ENCODE measurements around the gene ATG13. TPM values are rescaled to one million over a fixed set of nuclear protein-coding genes. Genes with fewer than 3 reads are reported as not detected.
"Not testable (repeated sequence)": the region's sequence is repeated elsewhere in the genome, so short reads cannot be mapped to it uniquely, and the experiment has no call there.

Gene ATG13
- total RNA-seq, 2 experiments from 2014 or later: 95.7 to 102 TPM

DNA sequence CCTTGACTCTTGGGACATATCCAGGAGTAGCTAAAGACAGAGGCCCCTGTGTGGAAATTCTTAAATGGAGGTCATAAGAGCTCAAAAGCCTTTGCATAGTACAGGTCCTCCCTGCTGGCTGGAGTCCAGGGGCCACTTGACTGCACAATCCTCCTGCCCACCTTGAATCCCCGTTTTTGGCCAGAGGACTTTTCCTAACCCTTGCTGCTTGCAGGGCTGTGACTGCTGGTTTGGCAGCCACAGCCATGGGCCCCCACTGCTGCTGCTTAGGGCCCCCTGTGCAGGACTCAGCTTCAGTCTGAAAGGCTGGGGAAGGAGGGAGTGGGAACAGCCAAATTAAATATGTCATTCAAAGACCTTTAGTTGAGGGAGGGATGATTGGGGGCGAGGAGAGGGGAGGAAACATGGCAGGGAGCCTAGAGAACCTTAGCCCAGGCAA is 49.7 kb downstream of the ATG13 start:
- TF ChIP-seq, protein P1, sequence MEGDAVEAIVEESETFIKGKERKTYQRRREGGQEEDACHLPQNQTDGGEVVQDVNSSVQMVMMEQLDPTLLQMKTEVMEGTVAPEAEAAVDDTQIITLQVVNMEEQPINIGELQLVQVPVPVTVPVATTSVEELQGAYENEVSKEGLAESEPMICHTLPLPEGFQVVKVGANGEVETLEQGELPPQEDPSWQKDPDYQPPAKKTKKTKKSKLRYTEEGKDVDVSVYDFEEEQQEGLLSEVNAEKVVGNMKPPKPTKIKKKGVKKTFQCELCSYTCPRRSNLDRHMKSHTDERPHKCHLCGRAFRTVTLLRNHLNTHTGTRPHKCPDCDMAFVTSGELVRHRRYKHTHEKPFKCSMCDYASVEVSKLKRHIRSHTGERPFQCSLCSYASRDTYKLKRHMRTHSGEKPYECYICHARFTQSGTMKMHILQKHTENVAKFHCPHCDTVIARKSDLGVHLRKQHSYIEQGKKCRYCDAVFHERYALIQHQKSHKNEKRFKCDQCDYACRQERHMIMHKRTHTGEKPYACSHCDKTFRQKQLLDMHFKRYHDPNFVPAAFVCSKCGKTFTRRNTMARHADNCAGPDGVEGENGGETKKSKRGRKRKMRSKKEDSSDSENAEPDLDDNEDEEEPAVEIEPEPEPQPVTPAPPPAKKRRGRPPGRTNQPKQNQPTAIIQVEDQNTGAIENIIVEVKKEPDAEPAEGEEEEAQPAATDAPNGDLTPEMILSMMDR (IDR thresholded peaks at IDR 0.05): no peak
- ChIA-PET POLR2A (no interaction called here), CTCF (no interaction called here)
- H3K27ac ChIP-seq (ENCODE audit: low read depth in 1 of 2, low read length in 2 of 2): no peak overlapping the region
- peak overlapping the region; percentile 18 for H3K27ac Mint-ChIP-seq
- ATAC-seq (ENCODE audit: poor library complexity) (no peak), DNase-seq (no peak)
- peaks cover 77% of the 10 kb centered on the region for H3K36me3 ChIP-seq (ENCODE audit: insufficient read depth, low read length)
- H3K27me3 ChIP-seq (ENCODE audit: control insufficient read depth in 1 of 2, insufficient read depth in 2 of 2, low read length in 2 of 2): no peaks in the 10 kb centered on the region
- intact Hi-C loops (cut with DNase I, micrococcal nuclease): no loop called here
- peaks cover 34% of the 10 kb centered on the region for H3K4me1 Mint-ChIP-seq (ENCODE audit: low read depth)
- no peaks in the 10 kb centered on the region for H3K9me3 Mint-ChIP-seq
- no peak overlapping the region for H3K4me3 ChIP-seq (ENCODE audit: low read length)
- no peaks in the 10 kb centered on the region for H3K9me3 ChIP-seq (ENCODE audit: control insufficient read depth in 1 of 2, insufficient read depth in 1 of 2, low read length in 2 of 2)
- H3K4me3 Mint-ChIP-seq: no peak overlapping the region
- H3K27me3 Mint-ChIP-seq: no peaks in the 10 kb centered on the region
- H3K36me3 Mint-ChIP-seq (ENCODE audit: low read depth): peaks cover 86% of the 10 kb centered on the region
- peaks cover 32% of the 10 kb centered on the region for H3K4me1 ChIP-seq (ENCODE audit: insufficient read depth, low read length)

DNA sequence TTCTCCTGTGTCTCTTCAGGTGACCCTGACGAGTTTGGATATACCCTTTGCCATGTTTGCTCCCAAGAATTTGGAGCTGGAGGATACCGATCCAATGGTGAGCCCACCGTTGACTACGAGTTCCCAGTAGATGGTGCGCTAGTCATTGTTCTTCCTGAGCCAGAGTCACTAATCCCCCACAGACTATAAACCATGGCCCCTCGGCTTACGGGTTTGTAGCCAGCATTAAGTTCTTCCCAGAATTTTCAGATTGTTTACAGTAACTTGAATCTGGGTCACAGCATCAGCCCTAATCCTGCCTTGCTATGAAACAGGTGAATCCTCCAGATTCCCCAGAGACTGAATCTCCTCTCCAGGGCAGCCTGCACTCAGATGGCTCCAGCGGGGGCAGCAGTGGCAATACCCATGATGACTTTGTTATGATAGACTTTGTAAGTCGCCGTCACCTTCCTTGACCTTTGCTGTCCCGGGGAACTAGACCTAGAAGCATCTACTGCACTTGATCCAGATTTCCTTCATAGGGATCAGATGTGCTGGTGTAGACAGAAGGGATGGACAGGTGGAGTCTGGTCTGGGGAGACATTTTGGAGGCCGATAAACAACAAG is 51.2 kb downstream of the ATG13 start:
- intact Hi-C loops (cut with DNase I, micrococcal nuclease): no loop called here
- POLR2A ChIA-PET: interaction anchor here (3.2 kb wide), 1 partner anchor 51 kb away, joined by 24 read pairs; the partner anchor contains the start of genes ATG13 and HARBI1
- no peaks in the 10 kb centered on the region for H3K9me3 ChIP-seq (ENCODE audit: control insufficient read depth in 1 of 2, insufficient read depth in 1 of 2, low read length in 2 of 2)
- H3K27me3 Mint-ChIP-seq: no peaks in the 10 kb centered on the region
- peaks cover 48% of the 10 kb centered on the region for H3K4me1 Mint-ChIP-seq (ENCODE audit: low read depth)
- peaks cover 47% of the 10 kb centered on the region for H3K4me1 ChIP-seq (ENCODE audit: insufficient read depth, low read length)
- peaks cover 84% of the 10 kb centered on the region for H3K36me3 Mint-ChIP-seq (ENCODE audit: low read depth)
- no peak overlapping the region for H3K4me3 Mint-ChIP-seq
- ATAC-seq (ENCODE audit: poor library complexity) (no peak), DNase-seq (no peak)
- no peaks in the 10 kb centered on the region for H3K27me3 ChIP-seq (ENCODE audit: control insufficient read depth in 1 of 2, insufficient read depth in 2 of 2, low read length in 2 of 2)
- TF ChIP-seq, protein P1 (IDR thresholded peaks at IDR 0.05): no peak
- no peak overlapping the region for H3K4me3 ChIP-seq (ENCODE audit: low read length)
- peak overlapping the region; percentile 80 for H3K27ac Mint-ChIP-seq
- CTCF ChIA-PET: interaction anchor here (0.7 kb wide), 1 partner anchor 52 kb away, joined by 3 read pairs; the partner anchor contains the start of genes ATG13 and HARBI1
- H3K27ac ChIP-seq (ENCODE audit: low read depth in 1 of 2, low read length in 2 of 2): no peak overlapping the region
- no peaks in the 10 kb centered on the region for H3K9me3 Mint-ChIP-seq
- peaks cover 80% of the 10 kb centered on the region for H3K36me3 ChIP-seq (ENCODE audit: insufficient read depth, low read length)

DNA sequence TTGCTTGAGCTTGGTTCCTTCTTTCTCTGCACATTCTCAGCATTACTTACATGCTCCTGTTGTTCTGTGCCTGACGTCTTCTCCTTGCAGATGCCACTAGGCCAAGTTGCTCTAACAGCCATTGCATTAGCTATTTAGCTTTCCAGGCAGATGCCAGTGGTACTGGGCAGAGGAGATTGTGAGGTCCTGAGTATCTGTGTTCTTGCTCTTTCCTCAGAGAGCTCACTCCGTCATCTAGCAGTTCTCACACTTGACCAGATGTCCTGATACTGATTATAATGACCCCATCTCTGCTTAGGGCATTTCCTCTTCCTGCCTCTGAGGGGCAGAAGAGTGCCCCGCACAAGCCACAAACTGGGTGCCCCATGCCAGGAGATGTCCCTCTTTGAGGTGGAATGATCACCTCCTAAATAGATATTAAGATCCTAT is 52.4 kb downstream of the ATG13 start:
- Histone ChIP-seq H3K4me3 (ENCODE audit: low read length) (no peak overlapping the region), H3K27me3 (ENCODE audit: control insufficient read depth in 1 of 2, insufficient read depth in 2 of 2, low read length in 2 of 2) (no peaks in the 10 kb centered on the region), H3K4me1 (ENCODE audit: insufficient read depth, low read length) (peaks cover 59% of the 10 kb centered on the region), H3K36me3 (ENCODE audit: insufficient read depth, low read length) (peaks cover 76% of the 10 kb centered on the region), H3K9me3 (ENCODE audit: control insufficient read depth in 1 of 2, insufficient read depth in 1 of 2, low read length in 2 of 2) (no peaks in the 10 kb centered on the region), H3K27ac (ENCODE audit: low read depth in 1 of 2, low read length in 2 of 2) (peak overlapping the region in 1 of 2 donors; percentile 55)
- CTCF ChIA-PET: no interaction called here
- intact Hi-C loops (cut with DNase I, micrococcal nuclease): no loop called here
- TF ChIP-seq, protein P1 (IDR thresholded peaks at IDR 0.05): no peak
- Mint-ChIP-seq H3K4me3 (peak overlapping the region; percentile 60), H3K36me3 (ENCODE audit: low read depth) (peaks cover 79% of the 10 kb centered on the region), H3K27ac (peak overlapping the region; percentile 80), H3K4me1 (ENCODE audit: low read depth) (peaks cover 59% of the 10 kb centered on the region), H3K9me3 (no peaks in the 10 kb centered on the region), H3K27me3 (no peaks in the 10 kb centered on the region)
- POLR2A ChIA-PET: interaction anchor here (1.7 to 8.0 kb wide), 3 partner anchors 14 to 52 kb away, joined by 4 to 146 read pairs (median 24); partner anchors contain the start of genes ARHGAP1, ATG13, HARBI1 and ZNF408
- DNase-seq: peak in 2 of 14 experiments; percentile 21 to 29
- ATAC-seq (ENCODE audit: poor library complexity): no peak

DNA sequence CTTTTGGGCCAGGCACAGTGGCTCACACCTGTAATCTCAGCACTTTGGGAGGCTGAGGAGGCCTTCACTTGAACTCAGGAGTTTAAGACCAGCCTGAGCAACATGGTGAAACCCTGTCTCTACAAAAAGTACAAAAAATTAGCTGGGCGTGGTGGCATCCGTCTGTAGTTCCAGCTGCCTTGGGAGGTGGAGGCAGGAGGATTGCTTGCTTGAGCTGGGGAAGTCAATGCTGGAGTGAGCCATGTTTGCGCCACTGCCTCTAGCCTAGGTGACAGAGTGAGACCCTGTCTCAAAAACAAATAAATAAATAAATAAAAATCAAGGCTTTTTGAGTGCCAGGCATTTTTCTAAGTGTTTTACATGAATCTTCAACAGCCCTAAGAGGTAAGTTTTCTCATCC is 53.2 kb downstream of the ATG13 start:
- CTCF ChIA-PET: interaction anchor here (0.7 to 1.7 kb wide), 11 partner anchors 9 to 180 kb away, joined by 3 to 7 read pairs (median 4); partner anchors contain the start of genes ARHGAP1, ATG13, HARBI1 and ZNF408
- POLR2A ChIA-PET: interaction anchor here (0.9 to 8.0 kb wide), 14 partner anchors 11 to 544 kb away, joined by 3 to 146 read pairs (median 4); partner anchors contain the start of genes AMBRA1, ARHGAP1, ATG13 and DDB2
- Histone ChIP-seq H3K36me3 (ENCODE audit: insufficient read depth, low read length) (peaks cover 68% of the 10 kb centered on the region), H3K4me1 (ENCODE audit: insufficient read depth, low read length) (peaks cover 67% of the 10 kb centered on the region), H3K27ac (ENCODE audit: low read depth in 1 of 2, low read length in 2 of 2) (peak overlapping the region; percentile 3 to 50), H3K4me3 (ENCODE audit: low read length) (peak overlapping the region; percentile 21)
- intact Hi-C loops (cut with DNase I, micrococcal nuclease); H3K9me3 ChIP-seq (ENCODE audit: control insufficient read depth in 1 of 2, insufficient read depth in 1 of 2, low read length in 2 of 2); ATAC-seq (ENCODE audit: poor library complexity); H3K9me3 Mint-ChIP-seq; H3K27me3 Mint-ChIP-seq; H3K27me3 ChIP-seq (ENCODE audit: control insufficient read depth in 1 of 2, insufficient read depth in 2 of 2, low read length in 2 of 2): not testable (repeated sequence)
- H3K36me3 Mint-ChIP-seq (ENCODE audit: low read depth): peaks cover 75% of the 10 kb centered on the region
- H3K27ac Mint-ChIP-seq: peak overlapping the region; percentile 80
- peak overlapping the region; percentile 64 for H3K4me3 Mint-ChIP-seq
- peak in 1 of 14 experiments; percentile 23 for DNase-seq
- peaks cover 67% of the 10 kb centered on the region for H3K4me1 Mint-ChIP-seq (ENCODE audit: low read depth)

All from CD4-positive, alpha-beta T cell (primary cell).